Islet precursor cell (in vitro differentiated cells): Measurements from ENCODE around the gene CRYBA4.

Experiments used
- DNase-seq: peaks from one replicate; pipeline ENCODE4 v3.0.0-alpha.2; 2018

Gene CRYBA4

DNA sequence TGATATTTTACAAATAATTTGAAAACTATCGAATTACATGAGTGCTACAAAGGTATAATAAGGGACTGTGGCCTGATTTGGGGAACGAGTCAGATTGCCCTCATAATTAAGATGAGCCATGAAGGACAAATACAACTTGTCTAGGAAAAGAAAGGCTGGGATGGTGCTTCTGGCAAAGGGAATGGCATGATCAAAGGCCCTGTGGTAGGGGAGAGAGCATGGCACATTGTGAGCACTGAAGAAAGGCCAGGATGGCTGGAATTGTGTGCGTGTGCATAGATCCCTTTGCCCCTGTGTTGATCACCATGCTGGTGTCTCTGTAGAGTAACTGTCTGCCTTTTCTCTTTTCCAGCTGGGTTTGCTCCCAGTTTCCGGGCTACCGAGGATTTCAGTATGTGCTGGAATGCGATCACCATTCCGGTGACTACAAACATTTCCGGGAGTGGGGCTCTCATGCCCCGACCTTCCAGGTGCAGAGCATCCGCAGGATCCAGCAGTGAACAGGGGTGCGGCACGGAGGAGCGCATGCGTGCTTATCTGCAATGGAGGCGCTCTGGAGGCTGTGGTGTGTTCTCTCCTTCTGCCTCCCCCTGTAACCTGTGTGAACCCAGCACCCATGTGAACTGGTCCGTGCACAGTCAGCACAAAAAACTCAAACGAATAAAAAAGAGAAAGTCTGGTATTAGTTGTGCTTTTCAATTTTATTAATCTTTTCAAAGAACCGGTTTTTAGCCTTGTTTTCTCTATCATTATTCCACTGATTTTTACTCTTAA is 8.4 kb downstream of the CRYBA4 start:
- DNase-seq, result no peak

DNA sequence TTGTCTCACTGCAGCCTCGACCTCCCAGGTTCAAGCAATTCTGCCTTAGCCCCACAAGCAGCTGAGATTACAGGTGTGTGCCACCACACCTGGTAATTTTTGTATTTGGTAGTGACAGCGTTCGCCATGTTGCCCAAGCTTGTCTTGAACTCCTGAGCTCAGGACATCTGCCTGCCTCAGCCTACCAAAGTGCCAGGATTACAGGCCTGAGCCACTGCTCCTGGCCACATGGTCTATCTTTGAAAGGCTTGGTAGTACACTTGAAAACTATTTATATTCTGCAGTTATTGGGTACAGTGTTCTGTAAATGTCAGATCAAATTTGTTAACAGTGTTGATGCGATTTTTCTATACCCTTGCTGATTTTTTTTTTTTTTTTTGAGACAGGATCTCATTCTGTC is 9.5 kb downstream of the CRYBA4 start:
- no peak for DNase-seq

DNA sequence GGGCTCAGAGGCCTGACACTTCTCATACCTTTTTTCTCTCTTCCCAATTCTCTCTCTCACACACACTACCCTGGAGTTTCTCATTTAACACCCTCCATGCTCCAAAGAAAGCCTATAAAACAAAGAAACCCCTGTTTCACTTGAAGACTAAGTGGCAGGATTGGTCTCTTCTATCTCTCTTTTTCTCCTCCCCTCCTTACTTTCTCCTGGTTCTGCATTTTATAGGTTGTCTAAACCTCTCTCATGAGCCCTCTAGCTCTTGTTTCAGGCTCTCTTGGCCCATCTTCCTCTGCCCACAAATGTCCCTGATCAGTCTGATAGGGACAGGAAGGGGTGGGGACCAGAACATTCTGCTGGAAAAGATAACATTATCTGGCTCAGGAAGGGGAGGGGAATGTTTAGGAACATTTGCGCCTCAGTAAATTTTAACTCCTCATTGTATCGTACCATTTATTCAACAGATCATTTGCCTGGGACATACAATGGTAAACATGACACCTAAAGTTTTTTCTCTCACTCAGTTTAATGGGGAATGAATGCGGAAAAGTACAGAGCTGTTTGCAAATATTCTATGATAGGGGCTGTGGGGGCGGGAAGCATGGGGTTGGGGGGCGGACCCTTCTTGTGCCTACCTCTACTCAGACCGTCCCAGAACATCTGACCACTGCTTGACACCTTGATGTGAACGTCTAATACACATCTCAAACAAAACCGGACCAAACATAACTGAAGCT is 10.8 kb downstream of the CRYBA4 start:
- no peak for DNase-seq

DNA sequence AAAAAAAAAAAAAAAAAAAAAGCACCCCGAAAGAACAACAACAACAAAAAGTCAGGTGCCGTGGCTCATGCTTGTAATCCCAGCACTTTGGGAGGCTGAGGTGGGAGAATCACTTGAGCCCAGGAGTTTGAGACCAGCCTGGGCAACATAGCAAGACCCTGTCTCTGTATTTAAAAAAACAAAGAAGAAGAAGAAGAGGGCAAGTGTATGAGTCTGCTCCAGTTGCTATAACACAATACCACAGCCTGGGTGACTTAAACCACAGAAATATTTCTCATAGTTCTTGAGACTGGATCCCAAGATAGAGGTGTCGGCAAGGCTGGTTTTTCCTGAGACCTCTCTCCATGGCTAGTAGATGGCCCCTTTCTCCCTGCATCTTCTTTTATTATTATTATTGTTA is 12.4 kb downstream of the CRYBA4 start:
- no peak for DNase-seq

DNA sequence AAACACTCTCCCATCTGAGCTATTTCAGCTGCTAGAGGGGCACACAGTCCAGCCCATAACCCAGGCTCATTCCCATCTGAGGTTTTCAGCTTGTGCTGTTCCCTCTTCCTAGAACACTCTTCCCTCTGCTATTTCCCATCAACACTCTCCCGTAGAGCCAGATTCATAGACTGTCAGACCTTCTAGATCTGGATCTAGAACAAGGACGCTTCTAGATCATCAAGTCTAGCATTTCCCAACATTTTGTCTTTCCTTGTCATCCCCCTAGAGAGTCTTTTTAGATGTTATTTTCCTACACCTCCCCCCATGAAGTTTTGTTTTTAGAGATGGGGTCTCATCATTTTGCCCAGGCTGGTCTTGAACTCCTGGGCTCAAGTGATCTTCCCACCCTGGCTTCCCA is 13.4 kb downstream of the CRYBA4 start:
- no peak for DNase-seq

GRCh38 chr22:26636296-26636695 is 14.5 kb downstream of the CRYBA4 start:
- no peak for DNase-seq

DNA sequence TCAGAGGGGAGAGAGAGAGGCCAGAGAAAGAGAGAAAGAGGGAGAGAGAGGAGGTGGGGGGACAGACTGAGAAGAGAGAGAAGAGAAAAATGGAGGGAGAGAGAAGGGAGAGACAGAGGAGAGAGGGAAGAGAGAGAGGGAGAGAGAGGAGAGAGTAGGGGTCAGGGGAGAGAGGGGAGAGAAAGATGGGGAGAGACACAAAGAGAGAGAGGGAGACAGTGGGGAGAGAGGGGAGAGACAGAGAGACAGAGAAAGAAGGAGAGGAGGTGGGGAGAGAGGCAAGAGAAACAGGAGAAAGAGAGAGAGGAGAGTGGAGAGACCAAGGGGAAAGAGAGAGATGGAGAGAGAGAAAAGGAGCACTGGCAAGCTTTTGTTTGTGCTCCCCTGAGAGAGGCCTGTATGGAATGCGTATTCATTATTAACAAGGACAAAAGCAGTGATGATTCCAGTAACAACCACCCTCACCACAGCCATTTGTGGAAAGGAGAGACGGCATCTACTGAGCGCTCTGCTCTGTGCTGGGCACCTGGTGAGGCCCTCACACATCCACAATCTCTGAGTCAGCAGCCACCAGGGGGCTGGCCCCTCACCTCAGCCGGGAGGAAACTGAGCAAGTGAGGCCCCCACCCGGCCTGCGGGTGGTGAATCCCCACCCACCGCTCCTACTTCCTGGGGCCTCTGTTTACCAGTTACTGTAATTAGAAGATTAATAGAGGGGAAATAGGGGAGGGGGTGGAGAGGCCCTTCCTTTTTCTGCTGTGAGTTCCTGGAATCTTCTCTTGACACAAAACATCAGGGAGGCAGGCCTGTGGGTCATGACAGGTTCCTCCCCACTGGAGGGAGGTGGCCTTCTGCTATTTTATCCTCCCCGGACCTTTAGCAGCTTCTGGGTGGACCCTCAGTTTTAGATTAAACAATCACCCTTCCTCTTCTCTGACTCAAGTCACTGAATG is 21.0 kb downstream of the CRYBA4 start:
- DNase-seq, result no peak

DNA sequence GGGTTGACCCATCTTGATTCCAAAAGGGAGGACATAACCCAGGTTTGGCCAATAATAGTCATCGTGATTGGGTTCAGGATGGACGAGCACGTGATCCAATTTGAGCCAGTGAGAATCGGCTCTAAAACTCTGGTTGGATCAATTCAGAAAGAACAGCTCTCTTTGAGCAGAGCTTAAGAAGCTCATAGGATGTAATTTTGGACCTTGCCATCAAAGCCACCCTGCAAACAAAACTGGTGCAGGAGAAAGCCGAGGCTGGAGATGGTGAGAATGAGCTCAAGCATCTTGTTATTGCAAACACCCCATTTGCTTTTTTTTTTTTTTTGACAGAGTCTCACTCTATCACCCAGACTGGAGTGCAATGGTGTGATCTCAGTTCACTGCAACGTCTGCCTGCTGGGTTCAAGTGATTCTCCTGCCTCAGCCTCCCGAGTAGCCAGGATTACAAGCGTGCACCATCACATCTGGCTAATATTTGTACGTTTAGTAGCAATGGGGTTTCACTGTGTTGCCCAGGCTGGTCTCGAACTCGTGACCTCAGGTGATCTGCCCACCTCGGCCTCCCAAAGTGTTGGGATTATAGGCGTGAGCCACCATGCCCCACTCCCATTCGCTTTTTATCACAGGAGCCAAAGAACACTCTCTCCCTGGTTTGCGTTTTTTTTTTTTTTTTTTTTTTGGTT is 21.8 kb downstream of the CRYBA4 start:
- DNase-seq, result no peak

DNA sequence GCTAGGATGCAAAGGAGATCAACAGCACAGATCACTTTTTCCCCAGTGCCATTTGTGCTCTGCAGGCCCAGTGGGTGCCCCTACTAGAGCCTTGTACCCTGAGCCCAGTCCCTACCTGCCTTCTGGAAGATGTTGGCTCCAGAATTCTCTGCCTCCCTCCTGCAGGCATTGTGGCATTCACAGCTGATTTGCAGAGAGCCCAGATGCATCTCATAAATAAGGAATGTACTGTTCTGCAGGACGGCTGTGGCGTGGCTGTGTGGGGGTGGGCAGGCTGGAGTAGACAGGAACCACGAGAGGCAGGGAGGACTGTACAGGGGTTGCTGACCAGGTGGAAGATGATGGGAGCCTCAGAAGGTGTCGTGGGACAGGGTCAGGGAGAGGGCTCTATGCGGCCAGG is 24.4 kb downstream of the CRYBA4 start:
- peak; percentile 79 for DNase-seq

DNA sequence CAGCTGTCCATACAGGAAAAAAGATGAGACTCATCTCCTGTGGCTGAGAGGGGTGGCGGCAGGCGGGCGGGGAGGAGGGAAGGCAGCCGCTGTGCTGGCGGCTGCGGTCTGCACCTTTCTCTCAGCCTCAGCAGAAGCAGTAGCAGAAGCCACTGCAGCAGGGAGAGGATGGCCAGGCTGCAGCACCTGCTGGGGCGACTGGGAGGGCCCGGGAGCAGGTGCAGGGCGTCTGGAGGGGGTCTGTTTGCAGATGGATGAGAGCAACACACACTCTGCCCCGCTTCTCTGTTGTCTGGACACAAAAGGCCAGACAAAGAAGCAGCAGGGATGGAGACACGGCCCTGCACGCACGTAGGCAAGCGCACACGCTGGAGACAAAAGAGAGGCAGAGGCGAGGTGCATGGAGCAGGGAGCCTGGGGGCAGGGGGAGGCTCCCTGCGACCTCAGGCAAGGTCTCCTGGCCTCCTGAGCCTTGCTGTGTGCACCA is 26.3 kb downstream of the CRYBA4 start:
- DNase-seq, result peak; percentile 72

DNA sequence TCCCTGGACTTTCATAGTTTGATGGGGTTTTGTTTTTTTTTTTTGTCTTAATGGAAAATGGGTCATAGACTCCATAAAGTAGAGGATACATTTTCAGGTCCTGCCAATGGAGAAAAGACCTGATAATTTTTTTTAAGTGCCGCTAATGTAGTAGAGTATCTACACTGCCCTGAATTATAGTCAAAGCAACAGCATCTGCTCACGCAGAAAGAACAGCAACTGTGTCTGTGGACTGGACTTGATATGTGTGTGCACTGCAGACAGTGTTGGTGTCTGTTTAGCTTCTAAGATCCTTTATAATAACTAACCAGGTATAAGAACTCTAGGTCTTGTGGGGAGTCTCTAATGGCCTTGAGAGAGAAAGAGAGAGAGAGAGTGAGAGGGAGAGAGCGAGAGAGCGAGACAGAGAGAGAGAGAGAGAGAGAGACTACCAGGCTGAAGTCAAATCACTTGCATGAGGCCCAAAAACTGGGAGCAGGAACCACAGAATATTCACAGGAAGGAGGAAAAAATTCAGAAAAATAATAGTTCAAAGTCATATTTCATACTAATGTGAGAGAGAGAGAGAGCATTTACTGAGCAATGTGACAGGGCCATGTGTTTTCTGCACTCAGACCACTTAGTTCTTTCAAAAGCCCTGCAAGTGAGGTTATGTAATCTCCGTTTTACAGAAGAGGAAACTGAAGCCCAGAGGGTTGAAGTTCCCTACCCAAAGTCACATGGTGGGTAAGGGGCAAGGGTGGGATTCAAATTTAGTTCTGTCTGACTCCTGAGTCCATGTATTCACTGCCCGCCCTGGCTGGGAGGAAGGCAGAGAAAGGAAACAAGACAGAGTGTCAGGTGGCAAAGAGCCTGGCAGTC is 27.0 kb downstream of the CRYBA4 start:
- no peak for DNase-seq

- no peak for DNase-seq
Measured at GRCh38 chr22:26650722-26651421, 29.1 kb downstream of the CRYBA4 start.

DNA sequence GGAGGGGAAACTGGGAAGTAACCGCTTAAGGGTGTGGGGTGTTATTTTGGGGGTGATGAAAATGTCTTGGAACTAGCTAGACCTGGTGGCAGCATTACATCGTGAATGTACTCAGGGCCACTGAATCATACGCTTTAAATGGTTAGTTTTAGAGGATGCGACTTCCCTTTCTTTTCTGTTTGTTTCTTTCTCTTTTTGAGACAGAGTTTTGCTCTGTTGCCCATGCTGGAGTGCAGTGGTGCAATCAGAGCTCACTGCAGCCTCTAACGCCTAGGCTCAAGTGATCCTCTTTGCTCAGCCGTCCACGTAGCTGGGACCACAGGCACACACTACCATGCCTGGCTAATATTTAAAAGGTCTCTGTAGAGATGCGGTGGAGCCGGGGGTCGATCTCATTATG is 30.1 kb downstream of the CRYBA4 start:
- DNase-seq, result no peak

GRCh38 chr22:26656891-26657851 is 35.4 kb downstream of the CRYBA4 start, which contains the start of gene MIAT:
MIAT (plus strand) TSS chr22:26657588.
- no peak for DNase-seq

DNA sequence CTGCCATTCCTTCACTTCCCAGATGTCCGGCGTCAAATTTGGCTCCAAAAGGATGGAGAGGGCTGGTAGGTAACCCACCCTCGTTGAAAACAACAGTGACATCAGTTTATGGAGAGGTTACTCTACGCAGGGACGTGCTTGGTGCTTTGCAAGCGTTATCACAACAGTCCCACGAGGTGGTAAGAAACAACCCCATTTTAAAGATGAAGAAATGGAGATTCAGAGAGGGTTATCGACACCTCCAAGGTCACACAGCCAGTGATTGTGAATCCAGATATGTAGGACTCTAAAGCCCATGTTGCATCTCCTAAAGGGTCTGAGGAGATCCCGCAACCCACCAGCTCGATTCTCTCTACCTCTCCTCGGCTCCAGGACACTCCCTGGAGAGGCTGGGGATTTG is 36.4 kb downstream of the CRYBA4 start:
- no peak for DNase-seq

- peak; percentile 97 for DNase-seq
Measured at GRCh38 chr22:26658671-26659478, 37.1 kb downstream of the CRYBA4 start.

GRCh38 chr22:26660356-26660755 is 38.6 kb downstream of the CRYBA4 start:
- no peak for DNase-seq

DNA sequence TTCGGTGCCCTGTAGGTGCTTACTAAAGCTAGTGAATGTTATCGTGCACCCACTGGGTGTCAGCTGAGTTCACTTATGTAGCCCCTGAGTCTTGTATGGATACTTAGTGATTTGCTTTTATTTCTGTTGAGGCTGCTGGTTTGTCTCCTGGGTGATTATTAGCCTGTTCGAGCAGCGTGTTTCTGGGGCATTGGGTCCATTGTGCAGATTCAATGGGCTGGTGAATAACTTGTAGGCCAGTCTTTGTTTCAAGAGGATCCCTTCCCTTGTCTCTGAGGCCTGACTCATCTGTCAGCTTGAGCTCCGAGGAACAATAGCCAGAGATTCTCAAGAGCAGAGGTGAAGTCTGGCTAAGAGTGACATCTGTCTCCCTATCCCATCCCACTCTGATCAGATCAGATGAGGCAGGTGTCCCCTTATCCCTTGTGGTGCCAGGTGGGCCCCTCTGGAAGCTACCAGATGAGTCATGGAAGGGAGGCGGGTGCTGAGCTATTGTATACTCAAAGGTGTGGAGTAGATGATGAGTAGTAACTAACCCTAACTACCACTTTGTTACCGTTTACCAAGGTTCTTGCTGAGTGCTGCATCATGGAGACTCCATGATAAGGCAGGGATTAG is 39.3 kb downstream of the CRYBA4 start:
- no peak for DNase-seq
